Measurements from ENCODE around the gene GAD1. TPM values are rescaled to one million over a fixed set of nuclear protein-coding genes. Genes with fewer than 3 reads are reported as not detected.

Gene GAD1
- total and polyA plus RNA-seq, 12 donors, result 1.5 to 18.3 (median 6.6) TPM

GRCh38 chr2:170771421-170771937, 45.2 kb upstream of the GAD1 start:
- intact Hi-C loops (cut with DNase I), result loop anchor here in 1 of 2 donors (10.0 kb wide), 1 partner anchor 57 kb away; the partner anchor contains the start of gene SP5
- peak in 1 of 7 donors; percentile 17 for DNase-seq
- WGBS, 4 donors, result 9 to 18% (median 12%) methylated on average over 8 to 15 of the region's 15 CpGs
- Histone ChIP-seq H3K9me3 (replicated peaks in 1 of 3) (no peaks in the 10 kb centered on the region), H3K4me1 (replicated peaks in 1 of 2) (peaks cover 0 to 6% of the 10 kb centered on the region in 2 donors), H3K27me3 (no peaks in the 10 kb centered on the region), H3K27ac (peak overlapping the region in 2 of 5 donors; percentile 38 to 48), H3K36me3 (replicated peaks in 1 of 2) (no peaks in the 10 kb centered on the region), H3K4me3 (peak overlapping the region in 2 of 4 donors; percentile 42 to 84)
- TF ChIP-seq POLR2A (IDR thresholded peaks at IDR 0.05), result no peak
- no peak for TF ChIP-seq CTCF (IDR thresholded peaks at IDR 0.05)

- H3K27me3 ChIP-seq, result no peaks in the 10 kb centered on the region
- no peak for DNase-seq
- H3K4me3 ChIP-seq, result no peak overlapping the region
- H3K4me1 ChIP-seq (replicated peaks in 1 of 2), result peaks cover 0 to 6% of the 10 kb centered on the region in 2 donors
- H3K9me3 ChIP-seq (replicated peaks in 1 of 3), result no peaks in the 10 kb centered on the region
- no peak for TF ChIP-seq POLR2A (IDR thresholded peaks at IDR 0.05)
- TF ChIP-seq CTCF (IDR thresholded peaks at IDR 0.05), result no peak
- H3K27ac ChIP-seq, result no peak overlapping the region
- intact Hi-C loops (cut with DNase I), result loop anchor here in 1 of 2 donors (10.0 kb wide), 1 partner anchor 57 kb away; the partner anchor contains the start of gene SP5
- H3K36me3 ChIP-seq (replicated peaks in 1 of 2), result no peaks in the 10 kb centered on the region
Observed at GRCh38 chr2:170772295-170772694, 44.4 kb upstream of the GAD1 start.

DNA sequence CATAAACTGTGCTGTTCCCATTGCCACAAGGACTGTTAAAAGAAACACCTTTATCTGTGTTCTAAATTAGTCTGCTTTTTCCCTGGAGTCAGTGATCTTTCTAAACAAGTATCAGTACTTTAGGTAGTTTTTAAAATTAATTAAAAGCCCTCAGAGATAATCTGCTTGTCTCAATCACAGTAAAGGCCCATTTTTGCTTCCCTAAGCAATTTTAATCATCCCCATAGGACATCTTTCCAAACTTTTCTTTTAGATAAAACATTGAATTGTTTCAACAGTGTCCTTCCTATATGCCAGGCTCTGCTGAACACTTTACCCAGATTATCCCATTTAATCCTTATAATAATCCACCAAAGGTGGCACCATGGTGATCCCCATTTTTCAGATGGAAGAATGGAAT, 42.6 kb upstream of the GAD1 start:
- no peaks in the 10 kb centered on the region for H3K27me3 ChIP-seq
- intact Hi-C loops (cut with DNase I), result loop anchor here in 1 of 2 donors (10.0 kb wide), 1 partner anchor 59 kb away; the partner anchor contains the start of gene SP5
- H3K27ac ChIP-seq, result no peak overlapping the region
- H3K4me1 ChIP-seq (replicated peaks in 1 of 2), result peaks cover 0 to 6% of the 10 kb centered on the region in 2 donors
- no peaks in the 10 kb centered on the region for H3K9me3 ChIP-seq (replicated peaks in 1 of 3)
- no peak overlapping the region for H3K4me3 ChIP-seq
- TF ChIP-seq CTCF (IDR thresholded peaks at IDR 0.05) (no peak), POLR2A (IDR thresholded peaks at IDR 0.05) (no peak)
- no peaks in the 10 kb centered on the region for H3K36me3 ChIP-seq (replicated peaks in 1 of 2)
- no peak for DNase-seq

GRCh38 chr2:170778900-170779299, 37.8 kb upstream of the GAD1 start:
- H3K4me1 ChIP-seq (replicated peaks in 1 of 2), result no peaks in the 10 kb centered on the region
- H3K27me3 ChIP-seq, result no peaks in the 10 kb centered on the region
- H3K4me3 ChIP-seq, result no peak overlapping the region
- no peak for DNase-seq
- 45 to 72% (median 57%) methylated on average over 2 of the region's 2 CpGs for WGBS, 4 donors
- H3K36me3 ChIP-seq (replicated peaks in 1 of 2), result no peaks in the 10 kb centered on the region
- no peak overlapping the region for H3K27ac ChIP-seq
- TF ChIP-seq CTCF (IDR thresholded peaks at IDR 0.05), result no peak
- no peak for TF ChIP-seq POLR2A (IDR thresholded peaks at IDR 0.05)
- intact Hi-C loops (cut with DNase I), result loop anchor here in 1 of 2 donors (10.0 kb wide), 1 partner anchor 64 kb away; the partner anchor contains the start of gene SP5
- H3K9me3 ChIP-seq (replicated peaks in 1 of 3), result no peaks in the 10 kb centered on the region
